Endothelial cell of umbilical vein (primary cell): Measurements from ENCODE around the gene DPEP2. TPM values are rescaled to one million over a fixed set of nuclear protein-coding genes. Genes with fewer than 3 reads are reported as not detected.
A peak's percentile ranks its signal among the peaks of the same experiment; 100 is the strongest.

Experiments used
- BruUV-seq: library from RNA; stranded (reverse); fragments of 400-500 nt; replicated peaks from 2 replicates; lab custom pipeline; 2021; lab: Mats Ljungman, UMichigan
- CTCF ChIA-PET: fragments of 300-600, 350-600 bp; sonication (Branson Sonifier 250); formaldehyde crosslinking; loops from one replicate; lab custom pipeline; 2021; ENCODE audit warnings: antibody characterized with exemption, inconsistent platforms; lab: Charles Lee
- POLR2A ChIA-PET: fragments of 300-600, 350-600 bp; sonication (Branson Sonifier 250); formaldehyde crosslinking; loops from one replicate; lab custom pipeline; 2021; ENCODE audit warnings: antibody characterized with exemption, inconsistent platforms; lab: Charles Lee
- DNase-seq: peaks from one replicate; pipeline ENCODE4 v3.0.0-alpha.2; 2011; ENCODE audit warnings: low read depth, low spot score
- FAIRE-seq: peaks from 2 replicates; lab custom pipeline; 2011; peaks lifted over from hg19 to GRCh38; lab: Jason Lieb, UNC
- H2AFZ ChIP-seq: 2 replicates; pipeline ENCODE4 v1.6.0; 2012; ENCODE audit warnings: low read depth, low read length, control low read depth, inconsistent platforms
- H3K27ac ChIP-seq: 2 replicates; pipeline ENCODE4 v1.5.1; 2011; ENCODE audit warnings: low read depth, mild to moderate bottlenecking, control low read depth, low read length, moderate library complexity; ENCODE audit not compliant: insufficient read depth
- H3K27me3 ChIP-seq, 2 experiments: 2 replicates each; pipeline versions ENCODE4 v1.6.0 to v1.6.1; 2011; ENCODE audit warnings: low read length in 2 of 2, mixed read lengths in 1 of 2; ENCODE audit not compliant: control insufficient read depth in 2 of 2, insufficient read depth in 2 of 2
- H3K36me3 ChIP-seq, 2 experiments: 2 replicates in 1 of 2; 3 replicates in 1 of 2; pipeline ENCODE4 v1.5.1; 2011; ENCODE audit warnings: low read length in 2 of 2, mild to moderate bottlenecking in 1 of 2, moderate library complexity in 1 of 2; ENCODE audit not compliant: control insufficient read depth in 2 of 2, insufficient read depth in 2 of 2; ENCODE audit errors: extremely low read depth in 1 of 2
- H3K4me1 ChIP-seq: 3 replicates; pipeline ENCODE4 v1.5.1; 2011; ENCODE audit warnings: mild to moderate bottlenecking, low read length; ENCODE audit not compliant: control insufficient read depth, insufficient read depth; ENCODE audit errors: extremely low read depth
- H3K4me2 ChIP-seq: 2 replicates; pipeline ENCODE4 v1.6.1; 2011; ENCODE audit warnings: low read length, control low read depth, mixed read lengths; ENCODE audit not compliant: insufficient read depth
- H3K4me3 ChIP-seq, 3 experiments: fragments of 200-600 bp in 1 of 3; sonication (generic), shearing (Covaris generic) in 1 of 3; replicated peaks in 1 of 3; 2 replicates each; pipeline ENCODE4 v1.5.1; 2011 to 2016; ENCODE audit warnings: control low read depth in 3 of 3, low read length in 3 of 3, mild to moderate bottlenecking in 2 of 3, inconsistent platforms in 1 of 3, low read depth in 1 of 3, moderate library complexity in 1 of 3; ENCODE audit not compliant: insufficient read depth in 1 of 3
- H3K79me2 ChIP-seq: 2 replicates; pipeline ENCODE4 v1.6.0; 2012; ENCODE audit warnings: low read length, inconsistent platforms; ENCODE audit not compliant: control insufficient read depth, insufficient read depth
- H3K9ac ChIP-seq: replicated peaks from 2 replicates; pipeline ENCODE3; 2011; ENCODE audit warnings: low read length, control low read depth; ENCODE audit not compliant: insufficient read depth; ENCODE audit errors: extremely low read depth
- H3K9me1 ChIP-seq: replicated peaks from 3 replicates; pipeline ENCODE4 v1.6.0; 2011; ENCODE audit warnings: mild to moderate bottlenecking, low read length; ENCODE audit not compliant: control insufficient read depth, insufficient read depth; ENCODE audit errors: extremely low read depth
- H3K9me3 ChIP-seq: replicated peaks from 2 replicates; pipeline ENCODE4 v1.5.1; 2012; ENCODE audit warnings: low read length, inconsistent platforms; ENCODE audit not compliant: control insufficient read depth, insufficient read depth
- H4K20me1 ChIP-seq: replicated peaks from 2 replicates; pipeline ENCODE3; 2011; ENCODE audit warnings: mild to moderate bottlenecking, low read length; ENCODE audit not compliant: control insufficient read depth, insufficient read depth; ENCODE audit errors: extremely low read depth
- EZH2 ChIP-seq: IDR thresholded peaks from 2 replicates; pipeline ENCODE4 v1.6.1; 2012; ENCODE audit warnings: borderline replicate concordance, low read depth, mild to moderate bottlenecking, moderate library complexity, low read length, inconsistent platforms; ENCODE audit not compliant: severe bottlenecking
- FOS ChIP-seq: IDR thresholded peaks from 2 replicates; pipeline ENCODE4 v1.6.1; 2011; ENCODE audit warnings: mild to moderate bottlenecking, low read length, moderate library complexity, borderline replicate concordance; ENCODE audit not compliant: insufficient read depth
- GATA2 ChIP-seq: IDR thresholded peaks from 2 replicates; pipeline ENCODE4 v1.7.0; 2011; ENCODE audit warnings: low read depth, mild to moderate bottlenecking, moderate library complexity, mixed read lengths, low read length; ENCODE audit not compliant: insufficient read length, insufficient read depth
- JUN ChIP-seq: IDR thresholded peaks from 2 replicates; pipeline ENCODE4 v1.6.1; 2011; ENCODE audit warnings: borderline replicate concordance, low read depth; ENCODE audit not compliant: insufficient read length, insufficient read depth
- MAX ChIP-seq: IDR thresholded peaks from 2 replicates; pipeline ENCODE4 v1.6.1; 2011; ENCODE audit not compliant: insufficient read depth, insufficient read length
- MYC ChIP-seq: IDR thresholded peaks from one replicate; pipeline ENCODE4 v1.6.1; 2011; ENCODE audit warnings: mild to moderate bottlenecking, low read depth, low read length
- dilution Hi-C: fragments of 300-500 bp; cut with MboI; formaldehyde crosslinking; loops from one replicate; pipeline ENCODE4 v1.15.0; 2019; ENCODE audit warnings: low sequenced_read_pairs; ENCODE audit not compliant: extremely low pct_ligation_motif_present
- intact Hi-C: fragments of 100-400 bp; cut with micrococcal nuclease; formaldehyde crosslinking; loops from one replicate; pipeline ENCODE4 v1.10.0; 2022
- polyA plus RNA-seq, 4 experiments: library from polyadenylated mRNA; depleted of rRNA in 3 of 4; stranded (reverse) in 3 of 4; unstranded in 1 of 4; fragments of >200 nt; gene quantifications; 2 replicates each; pipeline versions ENCODE4 v1.2.1 to v1.2.3, GENCODE V29; 2011 to 2012; ENCODE audit warnings: missing spikeins in 1 of 4
- total RNA-seq: library from RNA; stranded (reverse); gene quantifications from 2 replicates; pipeline ENCODE4 v1.2.3, GENCODE V29; 2021

The DPEP2 gene
- total and polyA plus RNA-seq, 2 donors (not counting 3 experiments of a cell fraction or from before 2014, with no cell fraction given) = 0.27 to 1.8 TPM

GRCh38 chr16:67953641-67954375 lies 45.5 kb downstream of the DPEP2 start:
- no peaks in the 10 kb centered on the region for H3K9me3 ChIP-seq
- ChIA-PET CTCF (interaction anchor here (1.7 kb wide), 1 partner anchor 87 kb away, joined by 5 read pairs; no protein-coding TSS in a partner anchor), POLR2A (no interaction called here)
- no peaks in the 10 kb centered on the region for H3K4me1 ChIP-seq
- H3K27ac ChIP-seq = no peak overlapping the region
- intact Hi-C loops (no loop called here), dilution Hi-C loops (no loop called here)
- no peaks in the 10 kb centered on the region for H3K79me2 ChIP-seq
- no peak overlapping the region for H3K4me2 ChIP-seq
- no peak overlapping the region for H3K4me3 ChIP-seq
- FAIRE-seq (no peak), DNase-seq (no peak)
- no peak overlapping the region for H2AFZ ChIP-seq
- H3K9me1 ChIP-seq = no peaks in the 10 kb centered on the region
- H3K36me3 ChIP-seq = peaks cover 13 to 57% of the 10 kb centered on the region in 2 experiments
- H3K9ac ChIP-seq = no peak overlapping the region
- H3K27me3 ChIP-seq = no peaks in the 10 kb centered on the region
- no peaks in the 10 kb centered on the region for H4K20me1 ChIP-seq
- BruUV-seq = no TSS peak
- TF ChIP-seq MYC (no peak), JUN (no peak), EZH2 (no peak), MAX (no peak), GATA2 (no peak), FOS (no peak)

- Histone ChIP-seq H3K27ac (no peak overlapping the region), H3K79me2 (no peaks in the 10 kb centered on the region), H4K20me1 (no peaks in the 10 kb centered on the region), H3K27me3 (no peaks in the 10 kb centered on the region), H3K4me2 (no peak overlapping the region), H2AFZ (no peak overlapping the region), H3K4me3 (no peak overlapping the region), H3K4me1 (no peaks in the 10 kb centered on the region), H3K9me3 (no peaks in the 10 kb centered on the region), H3K36me3 (peaks cover 22 to 70% of the 10 kb centered on the region in 2 experiments), H3K9ac (no peak overlapping the region), H3K9me1 (no peaks in the 10 kb centered on the region)
- POLR2A ChIA-PET = no interaction called here
- dilution Hi-C loops (no loop called here), intact Hi-C loops (no loop called here)
- no peak for DNase-seq
- FAIRE-seq = no peak
- CTCF ChIA-PET = interaction anchor here (2.8 kb wide), 1 partner anchor 68 kb away, joined by 9 read pairs; the partner anchor contains the start of gene NRN1L
- TSS peak; percentile 12 for BruUV-seq
- TF ChIP-seq MAX = no peak
These were observed 47.8 kb downstream of the DPEP2 start for GRCh38 chr16:67951485-67951884.
